Fibroblast of mammary gland (primary cell): ENCODE results near the gene ZNF668.

ENCODE experiments used
- DNase-seq: peaks from one replicate; pipeline ENCODE4 v3.0.0-alpha.2; 2010; ENCODE audit warnings: low read depth
- H3K4me3 ChIP-seq: 2 replicates; pipeline ENCODE4 v1.5.1; 2011; ENCODE audit warnings: low read depth, mild to moderate bottlenecking, low read length, moderate library complexity; ENCODE audit not compliant: control insufficient read depth
- CTCF ChIP-seq: conservative IDR thresholded peaks from 2 replicates; pipeline ENCODE4 v1.5.1; 2011; ENCODE audit warnings: low read depth, low read length, inconsistent platforms; ENCODE audit not compliant: control insufficient read depth, insufficient read depth

Gene ZNF668

GRCh38 chr16:31042866-31043265 lies 31.2 kb downstream of the ZNF668 start:
- no peak overlapping the region for H3K4me3 ChIP-seq
- TF ChIP-seq CTCF: no peak
- DNase-seq: no peak

GRCh38 chr16:31038993-31039392 lies 35.0 kb downstream of the ZNF668 start:
- H3K4me3 ChIP-seq: no peak overlapping the region
- no peak for DNase-seq
- TF ChIP-seq CTCF: no peak

- no peak for DNase-seq
- TF ChIP-seq CTCF: no peak
- no peak overlapping the region for H3K4me3 ChIP-seq
These were observed 37.3 kb downstream of the ZNF668 start for GRCh38 chr16:31036691-31037090.

- peak; percentile 75 for DNase-seq
- peak overlapping the region; percentile 99 for H3K4me3 ChIP-seq
- TF ChIP-seq CTCF: no peak
These were observed 40.1 kb downstream of the ZNF668 start for GRCh38 chr16:31033709-31034492.

- H3K4me3 ChIP-seq: peak within 1 kb of the TSS; percentile 99
- DNase-seq: peak; percentile 98
- no peak for TF ChIP-seq CTCF
These were observed 41.0 kb downstream of the ZNF668 start, which contains the start of gene STX4 for GRCh38 chr16:31032736-31033708. STX4 (plus strand) TSS chr16:31033558; CDS start chr16:31033806, 248 bp downstream.

- DNase-seq: no peak
- no peak for TF ChIP-seq CTCF
- no peak overlapping the region for H3K4me3 ChIP-seq
These were observed 42.8 kb downstream of the ZNF668 start for GRCh38 chr16:31031276-31031675.
